ENCODE data around the gene APOL1.

GRCh38 chr22:36303115-36303467 is 50.2 kb downstream of the APOL1 start:
- no peak for TF ChIP-seq CTCF (IDR thresholded peaks at IDR 0.05)
- no peak for TF ChIP-seq POLR2A (IDR thresholded peaks at IDR 0.05)

Measured in testis (tissue), 2 donors.